HepG2 (cell line): Measurements from ENCODE around the gene RPL27A. TPM values are rescaled to one million over a fixed set of nuclear protein-coding genes. Genes with fewer than 3 reads are reported as not detected.

Experiments
- ASH2L ChIP-seq: fragments of 300-600, 200-600 bp; sonication (generic); IDR thresholded peaks from 2 replicates; pipeline ENCODE4 v1.7.0; 2017; ENCODE audit warnings: low read depth, mild to moderate bottlenecking, moderate library complexity, mixed read lengths, low read length; ENCODE audit not compliant: insufficient read length
- CEBPB ChIP-seq: IDR thresholded peaks from 2 replicates; pipeline ENCODE4 v1.6.1; 2011; ENCODE audit warnings: low read depth, low read length, improper control_type of control experiment, borderline replicate concordance
- GATA4 ChIP-seq: sonication (generic); IDR thresholded peaks from 2 replicates; pipeline ENCODE4 v1.6.1; 2016; ENCODE audit warnings: antibody characterized with exemption, low read depth, borderline replicate concordance
- HDAC2 ChIP-seq: sonication (generic); formaldehyde crosslinking; IDR thresholded peaks from 2 replicates; pipeline ENCODE4 v1.4.0; 2020; ENCODE audit warnings: missing genetic modification reagents
- KDM5A ChIP-seq: fragments of 200-600 bp; sonication (generic); IDR thresholded peaks from 2 replicates; pipeline ENCODE4 v1.7.0; 2018; ENCODE audit warnings: antibody characterized with exemption, mild to moderate bottlenecking, low read length, borderline replicate concordance
- KLF11 ChIP-seq: IDR thresholded peaks from 2 replicates; pipeline ENCODE4 v1.6.1; 2016; ENCODE audit warnings: missing compliant biosample characterization
- PTBP1 ChIP-seq: fragments of 200-400 bp; formaldehyde crosslinking; IDR thresholded peaks from 2 replicates; pipeline ENCODE4 v1.6.1; 2018; ENCODE audit warnings: low read length, low read depth; ENCODE audit not compliant: poor library complexity, severe bottlenecking
- REPIN1 ChIP-seq: sonication (generic); formaldehyde crosslinking; IDR thresholded peaks from 2 replicates; pipeline ENCODE4 v1.8.0; 2022; ENCODE audit warnings: missing genetic modification reagents, low read depth, mild to moderate bottlenecking, borderline replicate concordance
- TOE1 ChIP-seq: sonication (generic); formaldehyde crosslinking; IDR thresholded peaks from 2 replicates; pipeline ENCODE4 v1.4.0; 2020; ENCODE audit warnings: mild to moderate bottlenecking, missing genetic modification reagents
- TOPORS ChIP-seq: sonication (generic); formaldehyde crosslinking; IDR thresholded peaks from 2 replicates; pipeline ENCODE4 v1.8.0; 2023; ENCODE audit warnings: mild to moderate bottlenecking, missing genetic modification reagents
- TSC22D2 ChIP-seq: sonication (generic); formaldehyde crosslinking; IDR thresholded peaks from 2 replicates; pipeline ENCODE4 v1.5.1; 2020; ENCODE audit warnings: missing genetic modification reagents, mild to moderate bottlenecking, borderline replicate concordance
- ZNF136 ChIP-seq: sonication (generic); formaldehyde crosslinking; IDR thresholded peaks from 2 replicates; pipeline ENCODE4 v1.8.1; 2022; ENCODE audit warnings: low read depth, mild to moderate bottlenecking, moderate library complexity, missing genetic modification reagents
- ZNF333 ChIP-seq: sonication (generic); formaldehyde crosslinking; IDR thresholded peaks from 2 replicates; pipeline ENCODE4 v1.4.0; 2020; ENCODE audit warnings: mild to moderate bottlenecking, missing genetic modification reagents, borderline replicate concordance
- ZNF33B ChIP-seq: sonication (generic); formaldehyde crosslinking; IDR thresholded peaks from 2 replicates; pipeline ENCODE4 v1.5.1; 2020; ENCODE audit warnings: mild to moderate bottlenecking, missing genetic modification reagents
- ZNF431 ChIP-seq: sonication (generic); formaldehyde crosslinking; IDR thresholded peaks from 2 replicates; pipeline ENCODE4 v1.9.0; 2022; ENCODE audit warnings: missing genetic modification reagents, low read depth, mild to moderate bottlenecking, borderline replicate concordance
- ZNF773 ChIP-seq: sonication (generic); formaldehyde crosslinking; IDR thresholded peaks from 2 replicates; pipeline ENCODE4 v1.4.0; 2020; ENCODE audit warnings: missing genetic modification reagents, borderline replicate concordance
- ZNF878 ChIP-seq: sonication (generic); formaldehyde crosslinking; IDR thresholded peaks from 2 replicates; pipeline ENCODE4 v1.8.1; 2023; ENCODE audit warnings: mild to moderate bottlenecking, missing genetic modification reagents, moderate library complexity
- ZSCAN31 ChIP-seq: sonication (generic); formaldehyde crosslinking; IDR thresholded peaks from 2 replicates; pipeline ENCODE4 v1.5.0; 2020; ENCODE audit warnings: low read depth, mild to moderate bottlenecking, missing genetic modification reagents
- polyA plus RNA-seq, 8 experiments: library from polyadenylated mRNA; depleted of rRNA in 3 of 8; stranded (reverse) in 7 of 8; unstranded in 1 of 8; fragments of >200 nt; fragmentation: Illumina TruSeq in 4 of 8; extraction: Trizol in 4 of 8; gene quantifications; 2 replicates each; pipeline versions ENCODE4 v1.2.1 to v1.2.3, GENCODE V29; 2011 to 2016; ENCODE audit warnings: low read depth in 4 of 8, missing spikeins in 1 of 8, mixed read lengths in 1 of 8; ENCODE audit not compliant: insufficient read depth in 1 of 8
- total RNA-seq, 5 experiments: library from RNA; depleted of rRNA; stranded (reverse); fragments of >200 nt; fragmentation: Illumina TruSeq; extraction: Trizol; gene quantifications; 2 replicates each; pipeline ENCODE4 v1.2.3, GENCODE V29; 2016; ENCODE audit warnings: low read depth in 1 of 5
- TF ChIP-seq, protein P1 (sequence below): sonication (generic); formaldehyde crosslinking; IDR thresholded peaks from 2 replicates; pipeline ENCODE4 v1.9.0; 2021; ENCODE audit warnings: missing genetic modification reagents, borderline replicate concordance
- TF ChIP-seq, protein P2 (sequence below): fragments of 450-650 bp; IDR thresholded peaks from 2 replicates; pipeline ENCODE4 v1.6.1; 2016
- TF ChIP-seq, protein P3 (sequence below): IDR thresholded peaks from 2 replicates; pipeline ENCODE4 v1.6.1; 2016
- TF ChIP-seq, protein P4 (sequence below): sonication (generic); formaldehyde crosslinking; IDR thresholded peaks from 2 replicates; pipeline ENCODE4 v1.4.0; 2020; ENCODE audit warnings: low read depth, mild to moderate bottlenecking, missing genetic modification reagents

The RPL27A gene
- total and polyA plus RNA-seq, 2 of the 13 experiments (the other 11 are each of a cell fraction or from before 2014, with no cell fraction given), result 1,531 to 2,153 TPM

DNA sequence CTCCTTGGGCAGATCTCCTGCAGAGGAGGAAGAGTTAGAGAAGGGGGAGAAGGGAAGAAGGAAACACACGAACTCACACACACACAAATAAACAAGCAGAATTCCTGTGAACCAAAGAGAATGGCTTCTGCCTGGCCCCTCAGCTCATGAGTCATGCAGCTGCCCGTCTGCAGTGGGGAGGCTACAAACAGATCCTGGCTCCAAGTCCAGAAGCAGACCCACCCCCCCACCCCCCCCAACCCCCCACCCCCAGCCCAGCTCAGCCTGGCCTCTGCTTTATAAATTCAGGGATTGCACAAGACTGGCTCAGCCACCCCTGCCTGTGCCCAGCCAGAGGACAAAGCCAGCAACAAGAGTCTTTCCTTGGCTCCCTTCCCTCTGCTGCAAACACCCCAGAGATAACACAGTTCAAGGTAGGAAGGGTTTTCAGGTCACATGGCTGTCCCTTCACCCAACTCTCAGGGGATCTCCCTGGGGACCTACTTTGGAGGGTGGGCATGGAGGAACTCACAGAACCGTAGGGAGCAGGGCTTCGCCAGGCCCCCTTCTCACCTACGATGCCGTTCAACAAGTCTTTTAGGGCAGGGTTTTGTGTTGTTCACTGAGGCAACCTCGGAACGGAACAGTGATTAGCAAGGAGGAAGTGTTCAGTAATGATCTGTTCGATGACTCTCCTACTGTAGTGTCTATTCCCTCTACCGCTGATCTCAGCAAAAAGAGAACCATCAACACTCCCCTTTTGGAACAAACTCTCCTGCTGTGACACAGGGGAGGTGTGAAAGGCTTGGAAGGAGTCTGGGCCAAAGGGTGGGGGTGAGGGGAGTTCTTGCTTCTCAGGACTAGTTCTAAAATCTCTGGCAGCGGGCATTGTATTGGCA, 35.5 kb downstream of the RPL27A start (continued):
- TF ChIP-seq, protein P1, sequence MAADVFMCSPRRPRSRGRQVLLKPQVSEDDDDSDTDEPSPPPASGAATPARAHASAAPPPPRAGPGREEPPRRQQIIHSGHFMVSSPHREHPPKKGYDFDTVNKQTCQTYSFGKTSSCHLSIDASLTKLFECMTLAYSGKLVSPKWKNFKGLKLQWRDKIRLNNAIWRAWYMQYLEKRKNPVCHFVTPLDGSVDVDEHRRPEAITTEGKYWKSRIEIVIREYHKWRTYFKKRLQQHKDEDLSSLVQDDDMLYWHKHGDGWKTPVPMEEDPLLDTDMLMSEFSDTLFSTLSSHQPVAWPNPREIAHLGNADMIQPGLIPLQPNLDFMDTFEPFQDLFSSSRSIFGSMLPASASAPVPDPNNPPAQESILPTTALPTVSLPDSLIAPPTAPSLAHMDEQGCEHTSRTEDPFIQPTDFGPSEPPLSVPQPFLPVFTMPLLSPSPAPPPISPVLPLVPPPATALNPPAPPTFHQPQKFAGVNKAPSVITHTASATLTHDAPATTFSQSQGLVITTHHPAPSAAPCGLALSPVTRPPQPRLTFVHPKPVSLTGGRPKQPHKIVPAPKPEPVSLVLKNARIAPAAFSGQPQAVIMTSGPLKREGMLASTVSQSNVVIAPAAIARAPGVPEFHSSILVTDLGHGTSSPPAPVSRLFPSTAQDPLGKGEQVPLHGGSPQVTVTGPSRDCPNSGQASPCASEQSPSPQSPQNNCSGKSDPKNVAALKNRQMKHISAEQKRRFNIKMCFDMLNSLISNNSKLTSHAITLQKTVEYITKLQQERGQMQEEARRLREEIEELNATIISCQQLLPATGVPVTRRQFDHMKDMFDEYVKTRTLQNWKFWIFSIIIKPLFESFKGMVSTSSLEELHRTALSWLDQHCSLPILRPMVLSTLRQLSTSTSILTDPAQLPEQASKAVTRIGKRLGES (CRISPR knock-in tag), result no peak
- peak; percentile 88 for TF ChIP-seq CEBPB
- TF ChIP-seq ZNF136 (CRISPR knock-in tag), result no peak
- TF ChIP-seq, protein P2, sequence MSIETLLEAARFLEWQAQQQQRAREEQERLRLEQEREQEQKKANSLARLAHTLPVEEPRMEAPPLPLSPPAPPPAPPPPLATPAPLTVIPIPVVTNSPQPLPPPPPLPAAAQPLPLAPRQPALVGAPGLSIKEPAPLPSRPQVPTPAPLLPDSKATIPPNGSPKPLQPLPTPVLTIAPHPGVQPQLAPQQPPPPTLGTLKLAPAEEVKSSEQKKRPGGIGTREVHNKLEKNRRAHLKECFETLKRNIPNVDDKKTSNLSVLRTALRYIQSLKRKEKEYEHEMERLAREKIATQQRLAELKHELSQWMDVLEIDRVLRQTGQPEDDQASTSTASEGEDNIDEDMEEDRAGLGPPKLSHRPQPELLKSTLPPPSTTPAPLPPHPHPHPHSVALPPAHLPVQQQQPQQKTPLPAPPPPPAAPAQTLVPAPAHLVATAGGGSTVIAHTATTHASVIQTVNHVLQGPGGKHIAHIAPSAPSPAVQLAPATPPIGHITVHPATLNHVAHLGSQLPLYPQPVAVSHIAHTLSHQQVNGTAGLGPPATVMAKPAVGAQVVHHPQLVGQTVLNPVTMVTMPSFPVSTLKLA, result no peak
- no peak for TF ChIP-seq ZNF431 (CRISPR knock-in tag)
- TF ChIP-seq TOE1, result no peak
- peak; percentile 63 for TF ChIP-seq ASH2L
- no peak for TF ChIP-seq KDM5A
- TF ChIP-seq ZNF333 (CRISPR knock-in tag), result no peak
- no peak for TF ChIP-seq TOPORS (CRISPR knock-in tag)
- no peak for TF ChIP-seq ZNF878 (CRISPR knock-in tag)
- no peak for TF ChIP-seq PTBP1
- TF ChIP-seq KLF11 (CRISPR knock-in tag), result peak; percentile 69; the same call in 1 of the 2 replicates
- no peak for TF ChIP-seq ZNF33B
- TF ChIP-seq REPIN1 (CRISPR knock-in tag), result no peak
- TF ChIP-seq, protein P3, sequence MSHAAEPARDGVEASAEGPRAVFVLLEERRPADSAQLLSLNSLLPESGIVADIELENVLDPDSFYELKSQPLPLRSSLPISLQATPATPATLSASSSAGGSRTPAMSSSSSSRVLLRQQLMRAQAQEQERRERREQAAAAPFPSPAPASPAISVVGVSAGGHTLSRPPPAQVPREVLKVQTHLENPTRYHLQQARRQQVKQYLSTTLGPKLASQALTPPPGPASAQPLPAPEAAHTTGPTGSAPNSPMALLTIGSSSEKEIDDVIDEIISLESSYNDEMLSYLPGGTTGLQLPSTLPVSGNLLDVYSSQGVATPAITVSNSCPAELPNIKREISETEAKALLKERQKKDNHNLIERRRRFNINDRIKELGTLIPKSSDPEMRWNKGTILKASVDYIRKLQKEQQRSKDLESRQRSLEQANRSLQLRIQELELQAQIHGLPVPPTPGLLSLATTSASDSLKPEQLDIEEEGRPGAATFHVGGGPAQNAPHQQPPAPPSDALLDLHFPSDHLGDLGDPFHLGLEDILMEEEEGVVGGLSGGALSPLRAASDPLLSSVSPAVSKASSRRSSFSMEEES (CRISPR knock-in tag), result no peak
- TF ChIP-seq HDAC2 (CRISPR knock-in tag), result no peak; the same call in 1 of the 2 replicates
- 0 out of 2 replicates have a peak, but pooled peaks have one; percentile 12 for TF ChIP-seq ZSCAN31
- TF ChIP-seq, protein P4, sequence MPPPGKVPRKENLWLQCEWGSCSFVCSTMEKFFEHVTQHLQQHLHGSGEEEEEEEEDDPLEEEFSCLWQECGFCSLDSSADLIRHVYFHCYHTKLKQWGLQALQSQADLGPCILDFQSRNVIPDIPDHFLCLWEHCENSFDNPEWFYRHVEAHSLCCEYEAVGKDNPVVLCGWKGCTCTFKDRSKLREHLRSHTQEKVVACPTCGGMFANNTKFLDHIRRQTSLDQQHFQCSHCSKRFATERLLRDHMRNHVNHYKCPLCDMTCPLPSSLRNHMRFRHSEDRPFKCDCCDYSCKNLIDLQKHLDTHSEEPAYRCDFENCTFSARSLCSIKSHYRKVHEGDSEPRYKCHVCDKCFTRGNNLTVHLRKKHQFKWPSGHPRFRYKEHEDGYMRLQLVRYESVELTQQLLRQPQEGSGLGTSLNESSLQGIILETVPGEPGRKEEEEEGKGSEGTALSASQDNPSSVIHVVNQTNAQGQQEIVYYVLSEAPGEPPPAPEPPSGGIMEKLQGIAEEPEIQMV (CRISPR knock-in tag), result no peak
- TF ChIP-seq GATA4, result no peak
- no peak for TF ChIP-seq ZNF773 (CRISPR knock-in tag)
- no peak for TF ChIP-seq TSC22D2 (CRISPR knock-in tag)
